M059J (cell line): ENCODE data around the gene CUEDC1. TPM values are rescaled to one million over a fixed set of nuclear protein-coding genes. Genes with fewer than 3 reads are reported as not detected.

Source experiments
- DNase-seq: peaks from one replicate; pipeline ENCODE4 v3.0.0-alpha.2; 2012; ENCODE audit warnings: low read depth
- total RNA-seq: library from RNA; depleted of rRNA; stranded (reverse); fragments of >200 nt; shearing (Covaris generic); gene quantifications from 2 replicates; pipeline ENCODE4 v1.2.3, GENCODE V29; 2014; rRNA removed

The CUEDC1 gene
- total RNA-seq, 1 experiment from 2014 or later = 16.2 TPM

DNA sequence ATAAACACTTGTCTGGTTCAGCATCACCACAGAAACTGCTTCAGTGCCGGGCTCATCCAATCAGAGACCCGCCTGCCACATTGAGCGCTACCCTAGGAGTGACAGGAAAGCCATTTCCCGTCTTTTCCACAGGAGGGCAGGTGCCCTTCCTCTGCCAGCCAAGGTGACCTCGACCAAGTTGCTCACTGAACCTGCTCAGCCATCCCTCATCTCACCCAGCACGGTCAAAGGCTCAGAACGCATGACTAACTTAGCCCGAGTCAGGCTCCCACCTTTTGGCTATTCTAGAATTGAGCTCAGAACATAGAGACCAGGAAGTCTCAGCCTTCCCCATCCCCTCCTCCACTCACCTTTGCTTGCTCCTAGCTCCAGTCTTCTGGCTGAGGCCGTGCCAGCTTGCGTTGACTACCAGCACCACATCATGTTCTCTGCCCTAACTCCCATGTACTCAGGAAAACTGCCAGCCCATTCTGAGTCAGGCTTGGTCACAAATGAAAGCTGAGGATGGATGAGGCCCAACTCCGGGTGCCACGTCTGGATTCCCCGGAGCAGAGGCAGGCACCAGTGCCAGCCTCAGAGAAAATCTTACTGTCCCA lies 121.0 kb downstream of the CUEDC1 start:
- peak; percentile 88 for DNase-seq

DNA sequence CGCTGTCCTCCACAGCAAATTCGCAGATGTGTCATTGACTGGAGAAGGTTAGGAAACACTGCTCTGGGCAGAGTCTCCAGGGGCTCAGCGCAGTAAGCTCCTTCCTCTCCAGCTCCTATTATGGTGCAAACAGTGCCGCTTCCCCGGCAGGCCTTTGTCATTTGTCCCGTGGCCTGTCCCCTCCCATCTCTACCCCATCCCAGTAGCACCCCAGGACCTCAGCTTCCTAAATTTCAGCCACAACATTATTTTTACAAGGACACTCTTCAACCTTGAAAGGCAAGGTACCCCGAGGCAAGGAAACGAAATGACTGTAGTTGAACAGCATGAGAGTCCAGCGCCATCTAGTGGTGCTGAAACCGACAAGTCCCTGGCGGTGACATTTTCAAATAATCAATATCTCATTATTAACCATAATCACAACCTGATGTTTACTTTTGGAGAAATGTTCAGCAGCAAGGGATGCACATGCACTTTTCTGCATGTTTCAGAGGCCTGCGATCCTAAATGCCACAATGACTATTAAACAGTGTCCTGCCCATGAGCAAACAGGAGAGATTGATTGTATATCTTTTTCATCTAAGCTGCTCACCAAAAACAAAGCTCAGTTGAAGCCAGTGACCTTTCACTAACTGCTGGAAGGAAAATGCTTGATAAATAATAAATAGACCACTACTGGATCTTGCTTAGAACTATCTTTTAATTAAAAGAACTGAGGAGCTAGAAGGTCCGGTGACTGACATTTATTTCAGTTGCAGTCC lies 121.9 kb downstream of the CUEDC1 start:
- peak; percentile 79 for DNase-seq

DNA sequence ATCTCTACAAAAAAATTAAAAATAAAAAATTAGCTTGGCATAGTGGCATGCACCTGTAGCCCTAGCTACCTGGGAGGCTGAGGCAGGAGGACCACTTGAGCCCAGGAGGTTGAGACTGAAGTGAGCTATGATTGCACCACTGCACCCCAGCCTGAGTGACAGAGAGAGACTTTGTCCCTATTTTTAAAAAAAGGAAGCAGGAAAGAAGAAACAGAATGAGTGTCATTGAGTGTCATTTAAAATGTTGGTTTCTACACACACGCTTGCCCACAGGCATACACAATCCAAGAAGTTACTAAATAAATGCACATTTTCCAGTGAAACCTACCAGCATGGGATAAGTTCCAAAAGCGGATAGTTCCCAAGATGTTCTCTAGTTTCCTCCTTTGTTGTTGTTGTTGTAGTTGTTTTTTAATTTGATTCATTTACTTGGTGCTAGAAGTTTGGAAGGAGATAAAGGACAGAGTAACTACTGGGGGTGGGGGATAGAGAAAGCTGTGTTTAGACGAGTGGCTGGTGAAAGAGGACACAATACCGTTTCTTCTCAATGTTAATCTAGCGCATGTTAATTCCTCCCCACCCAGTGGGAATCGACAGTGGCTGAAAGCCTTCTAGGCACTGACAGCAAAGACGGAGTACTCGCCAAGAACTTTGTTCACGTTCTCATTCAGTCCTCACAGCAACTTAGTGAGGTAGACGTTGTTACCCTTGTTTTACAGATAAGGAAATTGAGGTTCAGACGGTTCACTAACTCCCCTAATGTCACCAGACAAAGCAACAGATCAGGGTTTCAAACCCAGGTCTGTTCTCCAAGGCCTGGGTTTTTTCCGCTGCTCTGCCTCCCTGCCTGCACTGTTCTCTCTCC lies 122.7 kb downstream of the CUEDC1 start:
- no peak for DNase-seq

DNA sequence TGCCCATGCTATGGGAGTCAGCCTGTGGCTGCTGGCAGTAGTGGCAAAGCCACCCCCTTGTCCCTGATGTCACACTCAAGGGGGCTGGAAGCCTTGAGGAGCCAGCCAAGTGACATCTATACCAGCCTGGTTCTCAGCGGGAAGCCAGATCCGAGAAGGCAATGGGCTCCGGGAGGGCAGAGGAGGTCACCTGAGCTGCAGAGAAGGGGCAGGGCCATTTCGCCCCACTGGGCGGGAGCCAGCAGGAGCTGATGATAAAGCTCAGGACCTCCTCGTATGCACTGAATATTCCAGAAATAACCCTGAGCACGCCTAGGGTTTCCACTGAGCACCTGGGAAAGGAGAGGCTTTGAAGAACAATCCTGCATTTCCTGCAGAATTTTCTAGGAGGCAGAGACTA lies 124.3 kb downstream of the CUEDC1 start:
- DNase-seq = no peak

DNA sequence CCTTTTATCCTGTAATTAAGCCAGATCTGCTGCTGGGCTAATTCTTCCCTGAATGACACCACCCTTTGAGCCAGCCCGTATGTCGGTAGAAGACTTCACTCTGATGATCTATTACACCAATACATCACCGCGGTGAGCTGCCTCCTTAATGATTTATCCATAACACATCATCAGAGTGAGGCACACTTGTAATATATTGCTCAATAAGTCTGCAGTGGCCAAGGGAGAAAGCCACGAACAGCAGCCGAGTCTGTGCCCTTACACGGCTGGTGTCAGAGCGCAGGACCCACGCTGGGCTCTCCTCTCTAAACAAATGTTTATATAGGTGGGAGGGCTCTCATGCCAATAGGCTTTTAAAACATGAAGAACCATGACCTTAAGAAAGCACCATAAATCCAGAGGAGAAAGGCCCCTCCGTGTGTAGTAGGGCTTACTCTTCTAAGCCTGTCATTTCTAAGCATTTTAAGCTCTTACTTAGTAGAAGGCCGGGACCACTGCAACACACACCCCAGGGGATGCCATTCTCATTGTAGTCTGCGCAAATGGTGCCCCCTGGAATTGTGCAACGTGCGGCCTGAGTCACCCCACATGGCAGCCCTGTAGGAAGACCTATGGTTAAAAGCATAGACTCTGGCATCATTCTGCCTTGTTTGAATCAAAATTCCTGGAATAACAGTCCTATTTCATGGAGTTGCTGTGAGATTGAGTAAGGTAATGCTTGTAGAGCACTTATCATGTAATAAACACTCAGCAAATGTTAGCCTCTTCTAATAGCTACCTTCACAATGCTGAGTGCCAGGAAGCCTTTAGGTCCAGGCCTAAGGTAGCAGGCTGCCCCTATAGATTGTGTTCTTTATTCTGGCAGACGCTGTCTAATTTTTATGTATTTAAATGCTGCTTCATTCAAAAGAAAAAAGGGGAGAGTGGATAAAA lies 131.5 kb downstream of the CUEDC1 start:
- DNase-seq = no peak

DNA sequence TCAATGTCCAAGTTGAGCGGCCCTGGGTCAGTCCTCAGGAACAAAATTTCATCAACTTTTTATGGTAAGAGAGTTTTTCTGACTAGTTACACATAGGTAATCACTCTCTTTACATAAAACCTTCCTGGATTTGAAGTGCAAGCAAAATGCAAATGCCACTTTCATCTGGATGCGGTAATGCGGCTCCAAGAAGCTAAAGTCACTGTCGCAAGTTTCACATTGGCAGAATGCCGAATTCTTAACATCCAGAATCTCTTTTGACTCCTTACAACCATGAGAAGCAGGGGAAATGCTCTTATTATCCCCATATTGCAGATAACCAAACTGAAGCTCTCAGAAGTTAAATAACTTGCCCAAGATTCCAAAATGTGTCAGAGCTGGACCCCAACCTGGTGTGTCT lies 135.3 kb downstream of the CUEDC1 start:
- no peak for DNase-seq

DNA sequence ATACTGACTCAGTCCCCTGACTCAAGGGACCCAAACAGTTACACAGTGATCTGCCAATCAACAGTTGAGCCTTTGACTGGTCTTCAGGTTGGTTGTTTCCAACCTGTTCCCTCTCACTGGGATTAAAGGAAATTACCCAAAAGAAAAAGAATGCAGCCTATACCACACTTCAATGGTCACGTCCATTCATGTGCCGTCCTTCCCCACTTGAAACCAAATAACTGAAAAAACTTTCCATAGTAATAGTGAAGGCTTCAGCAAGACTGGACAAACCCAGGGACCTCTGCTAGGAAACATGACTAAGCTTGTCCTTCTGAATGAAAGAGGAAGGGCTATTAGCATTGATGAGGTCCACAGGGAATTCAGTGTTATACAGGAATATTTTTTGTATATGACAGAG lies 135.9 kb downstream of the CUEDC1 start:
- DNase-seq = peak; percentile 9

DNA sequence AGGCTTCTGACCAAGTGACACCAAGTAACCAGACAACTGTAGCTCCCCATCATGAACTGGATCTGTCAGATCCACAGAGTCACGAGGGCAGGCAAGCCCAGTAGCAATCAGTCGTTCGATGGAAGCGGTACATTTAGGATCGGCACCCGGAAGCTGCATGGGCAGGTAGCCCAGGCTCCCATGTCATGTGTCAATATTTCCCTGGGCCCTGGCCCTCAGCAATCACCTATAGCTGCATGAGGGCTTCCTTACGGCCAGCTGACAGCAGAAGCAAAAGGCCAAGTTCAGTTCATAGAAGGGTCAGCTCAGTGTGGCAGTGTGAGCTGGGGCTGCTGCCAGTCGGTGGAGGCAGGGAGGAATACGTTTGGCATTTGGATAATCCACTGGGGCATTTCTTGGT lies 137.1 kb downstream of the CUEDC1 start:
- no peak for DNase-seq

DNA sequence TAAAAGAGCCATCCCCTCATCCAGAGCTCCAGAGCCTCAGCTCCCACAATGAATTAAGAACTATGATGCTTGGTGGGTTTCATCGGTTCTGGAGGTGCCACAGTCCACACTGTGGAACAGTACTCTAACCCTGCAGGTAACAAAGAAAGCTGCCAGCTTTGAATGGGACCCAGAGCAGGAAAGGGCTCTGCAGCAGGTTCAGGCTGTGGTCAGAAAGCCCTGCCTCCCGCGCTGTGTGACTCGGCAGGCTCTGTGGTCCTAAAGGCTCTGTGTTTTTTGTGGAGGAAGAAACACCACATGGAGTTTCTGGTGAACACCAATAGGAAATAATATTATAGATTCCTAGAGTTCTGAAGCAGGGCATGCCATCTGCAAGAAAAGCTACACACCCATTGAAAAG lies 137.9 kb downstream of the CUEDC1 start:
- DNase-seq = no peak

DNA sequence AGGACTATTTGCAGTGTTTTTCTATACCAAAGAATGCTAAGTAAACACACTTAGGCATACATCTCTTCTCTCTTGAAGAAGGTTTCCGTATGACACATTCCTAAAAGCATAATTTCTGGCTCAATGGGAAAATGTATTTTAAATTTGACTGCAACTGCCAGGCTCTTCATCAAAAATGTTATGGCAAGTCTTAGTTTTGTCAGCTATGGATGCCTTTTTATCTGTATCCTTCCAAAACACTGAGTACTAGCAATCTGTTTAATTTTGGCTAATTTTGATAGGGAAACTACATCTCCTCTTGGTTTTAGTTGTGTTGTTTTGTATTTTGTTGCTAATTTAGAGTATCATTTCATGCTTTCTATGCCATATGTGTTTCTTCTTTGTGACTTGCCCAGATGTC lies 140.8 kb downstream of the CUEDC1 start:
- DNase-seq = no peak

DNA sequence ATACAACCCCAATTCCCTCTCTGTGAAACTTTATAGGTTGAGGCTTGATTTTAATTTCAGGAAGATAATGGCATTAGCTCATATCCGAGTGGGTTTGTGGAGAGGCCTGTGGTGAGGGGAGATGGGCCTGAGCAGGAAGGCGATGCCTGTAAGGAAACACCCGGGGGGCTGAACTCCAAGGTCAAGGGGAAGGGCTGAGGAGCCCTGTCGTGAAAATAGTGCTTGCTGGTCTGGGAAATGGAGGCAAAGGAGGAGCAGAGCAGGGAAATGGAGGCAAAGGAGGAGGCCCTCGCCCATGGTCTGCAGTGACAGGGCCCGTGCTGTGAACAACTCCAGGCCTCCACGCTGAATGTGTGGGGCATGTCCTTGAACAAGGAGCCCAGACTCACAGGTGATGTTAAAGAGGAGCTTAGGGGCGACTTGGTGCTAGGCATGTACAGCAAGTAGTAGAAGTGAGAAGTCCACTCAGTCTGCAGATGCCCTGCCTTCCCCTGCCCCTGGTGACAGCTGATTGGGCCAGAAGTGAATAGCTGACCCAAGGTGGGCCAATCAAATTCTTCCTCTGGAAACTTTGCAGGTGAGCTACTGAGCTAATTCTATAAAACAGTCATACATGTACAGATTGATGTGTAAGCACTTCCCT lies 143.5 kb downstream of the CUEDC1 start:
- no peak for DNase-seq

Other genes starting within 250 kb of the CUEDC1 start
- not detected in 2 replicates for gene CCDC182, start 210.1 kb downstream of the CUEDC1 start, total RNA-seq
- 25.8 and 31.8 TPM in 2 replicates for gene MRPS23, start 105.4 kb downstream of the CUEDC1 start, total RNA-seq
- 62.4 and 63.3 TPM in 2 replicates for gene VEZF1, start 32.8 kb upstream of the CUEDC1 start, total RNA-seq
- 336 and 365 TPM in 2 replicates for gene SRSF1, start 51.8 kb upstream of the CUEDC1 start, total RNA-seq
- gene DYNLL2, start 128.0 kb upstream of the CUEDC1 start, total RNA-seq = 12.9 and 13.2 TPM in 2 replicates
- not detected in 2 replicates for gene OR4D1, start 193.0 kb upstream of the CUEDC1 start, total RNA-seq
- not detected in 2 replicates for gene OR4D2, start 211.6 kb upstream of the CUEDC1 start, total RNA-seq
- gene EPX, start 237.3 kb upstream of the CUEDC1 start, total RNA-seq = not detected in 2 replicates